ENCODE measurements around the gene WFDC2. TPM values are rescaled to one million over a fixed set of nuclear protein-coding genes. Genes with fewer than 3 reads are reported as not detected.
A peak's percentile ranks its signal among the peaks of the same experiment; 100 is the strongest.

The WFDC2 gene
- total and polyA plus RNA-seq, 2 of the 8 experiments (the other 6 are each of a cell fraction or from before 2014, with no cell fraction given), result 77.9 to 137 TPM

GRCh38 chr20:45470937-45471336 lies 1.4 kb downstream of the WFDC2 start:
- TF ChIP-seq SIRT6 (IDR thresholded peaks at IDR 0.05; ENCODE audit: low read length) (no peak), PHF8 (conservative IDR thresholded peaks at IDR 0.05; ENCODE audit: low read depth, low read length) (0 out of 2 replicates have a peak, but pooled peaks have one; percentile 10), RAD21 (IDR thresholded peaks at IDR 0.05 in 1 of 2, conservative IDR thresholded peaks at IDR 0.05 in 1 of 2; ENCODE audit: low read depth in 2 of 2, low read length in 2 of 2) (peak; percentile 22 to 44; a peak in 2 of 4 replicates), KDM1A (IDR thresholded peaks at IDR 0.05; ENCODE audit: borderline replicate concordance, low read length) (no peak), POLR2A (IDR thresholded peaks at IDR 0.05; ENCODE audit: control extremely low read depth in 1 of 2, low read depth in 2 of 2, low read length in 2 of 2) (peak in 1 of 2 experiments; percentile 1; a peak in 2 of 3 replicates), CTCF (IDR thresholded peaks at IDR 0.05; ENCODE audit: control extremely low read depth in 1 of 3, insufficient read depth in 1 of 3, low read depth in 1 of 3, low read length in 3 of 3) (peak in 2 of 3 experiments; percentile 15 to 21; a peak in 2 of 4 replicates), MAX (IDR thresholded peaks at IDR 0.05) (no peak), TAF1 (IDR thresholded peaks at IDR 0.05; ENCODE audit: low read depth, low read length) (peak; percentile 1; the same call in 1 of the 2 replicates), JUN (IDR thresholded peaks at IDR 0.05; ENCODE audit: low read depth, low read length) (no peak)
- Histone ChIP-seq H4K5ac (ENCODE audit: insufficient read length, low read depth, low read length) (peak overlapping the region; percentile 31), H2BK12ac (ENCODE audit: low read depth, low read length) (peak overlapping the region; percentile 75), H3K4me2 (ENCODE audit: insufficient read depth in 1 of 2, low read depth in 2 of 2, low read length in 2 of 2) (peak overlapping the region; percentile 69 to 98), H3K9ac (replicated peaks in 1 of 4; ENCODE audit: extremely low read depth in 1 of 4, low read depth in 3 of 4, low read length in 3 of 4) (peak overlapping the region; percentile 35 to 66 (median 62)), H3K27ac (ENCODE audit: low read depth, low read length) (0 out of 2 replicates have a peak overlapping the region, but pooled peaks have one; percentile 36), H3K23ac (ENCODE audit: insufficient read length) (no peak overlapping the region), H3K4me3 (ENCODE audit: extremely low read depth in 1 of 4, insufficient read depth in 2 of 4, low read depth in 3 of 4, low read length in 4 of 4) (peak overlapping the region; percentile 63 to 77 (median 70)), H2AK5ac (ENCODE audit: low read depth, low read length) (no peak overlapping the region), H3K23me2 (ENCODE audit: low read depth, low read length) (peaks cover 11% of the 10 kb centered on the region; the same call in 1 of the 2 replicates), H3K79me2 (ENCODE audit: control insufficient read depth in 1 of 2, insufficient read depth in 2 of 2, low read length in 2 of 2) (no peaks in the 10 kb centered on the region), H2AFZ (ENCODE audit: low read length) (0 out of 2 replicates have a peak overlapping the region, but pooled peaks have one; percentile 6), H3K9me3 (ENCODE audit: insufficient read depth in 2 of 2, low read depth in 1 of 2, low read length in 1 of 2) (no peaks in the 10 kb centered on the region), H3K14ac (ENCODE audit: insufficient read length) (no peak overlapping the region), H2BK15ac (ENCODE audit: low read length) (0 out of 2 replicates have a peak overlapping the region, but pooled peaks have one; percentile 19), H3K79me1 (ENCODE audit: low read depth, low read length) (no peaks in the 10 kb centered on the region), H3K4ac (replicated peaks; ENCODE audit: insufficient read length, low read depth, low read length) (no peak overlapping the region), H4K8ac (ENCODE audit: extremely low read depth, insufficient read depth, low read length) (peak overlapping the region; percentile 81; the same call in 1 of the 2 replicates), H4K91ac (replicated peaks; ENCODE audit: insufficient read length, low read length) (no peak overlapping the region), H3K56ac (replicated peaks; ENCODE audit: insufficient read length, low read depth, low read length) (no peak overlapping the region), H4K20me1 (replicated peaks in 1 of 2; ENCODE audit: control insufficient read depth in 1 of 2, insufficient read depth in 2 of 2, low read length in 2 of 2) (no peaks in the 10 kb centered on the region), H3K27me3 (replicated peaks in 1 of 4; ENCODE audit: control insufficient read depth in 3 of 4, extremely low read depth in 1 of 4, insufficient read depth in 3 of 4, low read length in 3 of 4) (peaks cover 0 to 4% (median 1%) of the 10 kb centered on the region in 4 experiments; a peak in 3 of 7 replicates), H2BK5ac (ENCODE audit: low read depth, low read length) (peak overlapping the region; percentile 55; the same call in 1 of the 2 replicates), H2BK120ac (replicated peaks; ENCODE audit: low read depth, low read length) (no peak overlapping the region), H3K36me3 (ENCODE audit: control insufficient read depth in 2 of 4, insufficient read depth in 4 of 4, low read length in 3 of 4) (no peaks in the 10 kb centered on the region), H3K4me1 (replicated peaks in 1 of 4; ENCODE audit: control insufficient read depth in 3 of 4, insufficient read depth in 4 of 4, low read length in 3 of 4) (peaks cover 2 to 20% (median 7%) of the 10 kb centered on the region in 4 experiments), H2BK20ac (ENCODE audit: low read length) (no peak overlapping the region), H3K18ac (ENCODE audit: extremely low read depth, low read length) (peak overlapping the region; percentile 25; the same call in 1 of the 2 replicates)
- WGBS, 2 experiments (ENCODE audit: extremely low coverage in 1 of 2, insufficient coverage in 1 of 2, insufficient read length in 1 of 2, insufficient replicate concordance in 2 of 2, low coverage in 1 of 2, low lambda C conversion rate in 2 of 2, missing lambda C conversion rate in 1 of 2), result 41% methylated on average over 10 of the region's 10 CpGs; no CpG with 5 or more reads in 1 of the 2 experiments
- CTCF ChIA-PET (ENCODE audit: partially characterized antibody), result interaction anchor here (0.6 to 18.5 kb wide), 9 partner anchors 12 to 1920 kb away, joined by 3 to 317 read pairs (median 5); no protein-coding TSS in a partner anchor
- DNase-seq (ENCODE audit: low read depth in 1 of 2, low spot score in 2 of 2) (no peak), FAIRE-seq (peak; percentile 13)
- POLR2A ChIA-PET (ENCODE audit: partially characterized antibody), result interaction anchor here (0.6 to 3.0 kb wide), 9 partner anchors 9 to 300 kb away, joined by 3 to 24 read pairs (median 3); no protein-coding TSS in a partner anchor

Data from H1 (cell line).